Activated naive CD4-positive, alpha-beta T cell treated with Interleukin-2 at 50 U/mL for 16 hours (primary cell): ENCODE data around the gene CREBL2.
"Not testable (repeated sequence)": the region's sequence is repeated elsewhere in the genome, so short reads cannot be mapped to it uniquely, and the experiment has no call there.

Experiments
- DNase-seq: peaks from one replicate; pipeline ENCODE4 v3.0.0-alpha.2; 2020

CREBL2 gene, protein sequence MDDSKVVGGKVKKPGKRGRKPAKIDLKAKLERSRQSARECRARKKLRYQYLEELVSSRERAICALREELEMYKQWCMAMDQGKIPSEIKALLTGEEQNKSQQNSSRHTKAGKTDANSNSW

DNA sequence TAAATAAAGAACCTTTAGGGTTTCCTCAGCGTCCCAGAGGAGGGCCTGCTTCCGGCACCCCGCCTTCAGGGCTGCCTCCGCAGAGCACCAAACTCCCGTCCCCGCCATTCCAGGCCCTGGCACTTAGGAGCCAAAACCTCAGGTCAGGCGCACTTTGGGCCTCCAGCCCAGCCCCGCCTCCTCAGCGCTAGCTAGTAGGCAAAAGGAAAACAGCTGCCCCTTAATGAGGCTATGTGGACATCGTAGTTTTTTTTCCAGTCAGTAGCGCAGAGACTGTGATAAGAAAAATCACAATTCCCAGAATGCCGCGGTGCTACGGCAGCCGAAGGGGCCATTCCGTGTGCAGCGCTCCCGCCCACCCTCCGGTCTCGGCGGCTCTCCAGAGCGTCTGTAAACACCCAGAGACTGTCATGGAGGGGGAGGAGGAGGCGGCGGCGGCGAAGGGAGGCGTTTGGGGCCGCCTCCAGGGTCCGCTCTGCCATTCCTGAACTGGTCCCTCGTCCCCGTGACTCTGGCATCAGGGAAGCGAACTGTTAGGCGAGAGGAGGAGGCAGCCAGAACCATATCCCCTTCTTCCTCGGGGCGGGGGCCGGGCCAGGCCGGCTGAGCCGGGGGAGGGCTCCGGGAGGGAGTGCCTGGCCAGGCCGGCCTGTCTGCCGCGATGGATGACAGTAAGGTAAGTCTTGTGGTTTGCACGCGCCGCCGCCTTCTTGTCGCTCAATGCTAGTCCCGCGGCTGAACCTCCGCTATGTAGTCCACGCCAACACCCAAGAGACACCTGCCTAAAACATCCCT, at the start of gene CREBL2:
CREBL2 (plus strand) TSS at position 365 of the 795 bp plus-strand sequence; CDS start at position 662, 297 bp downstream.
- DNase-seq = peak; percentile 87

DNA sequence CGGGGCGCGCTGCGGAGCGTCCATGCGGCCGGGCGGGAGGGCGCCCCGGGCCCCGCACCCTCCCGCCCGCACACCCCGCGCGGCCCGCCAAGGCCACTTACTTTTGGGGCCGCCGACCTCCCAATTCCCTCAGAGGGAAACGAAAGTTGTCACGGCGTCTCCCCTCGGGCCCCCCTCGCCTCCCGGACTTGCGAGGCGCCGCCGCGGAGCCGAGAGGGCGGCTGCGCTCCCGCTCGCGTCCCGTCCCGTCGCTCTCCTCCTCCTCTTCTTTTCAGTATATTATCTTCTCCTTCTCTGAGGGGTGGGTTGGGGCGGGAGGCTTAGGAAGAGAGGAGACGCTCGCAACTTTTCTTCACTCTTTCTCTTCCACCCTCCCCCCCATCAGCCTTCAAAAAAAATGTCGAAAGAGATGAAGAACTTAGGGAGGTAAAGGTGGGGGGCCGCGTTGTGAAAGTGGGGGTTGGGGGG, 49.6 kb upstream of the CREBL2 start:
- peak; percentile 38 for DNase-seq

DNA sequence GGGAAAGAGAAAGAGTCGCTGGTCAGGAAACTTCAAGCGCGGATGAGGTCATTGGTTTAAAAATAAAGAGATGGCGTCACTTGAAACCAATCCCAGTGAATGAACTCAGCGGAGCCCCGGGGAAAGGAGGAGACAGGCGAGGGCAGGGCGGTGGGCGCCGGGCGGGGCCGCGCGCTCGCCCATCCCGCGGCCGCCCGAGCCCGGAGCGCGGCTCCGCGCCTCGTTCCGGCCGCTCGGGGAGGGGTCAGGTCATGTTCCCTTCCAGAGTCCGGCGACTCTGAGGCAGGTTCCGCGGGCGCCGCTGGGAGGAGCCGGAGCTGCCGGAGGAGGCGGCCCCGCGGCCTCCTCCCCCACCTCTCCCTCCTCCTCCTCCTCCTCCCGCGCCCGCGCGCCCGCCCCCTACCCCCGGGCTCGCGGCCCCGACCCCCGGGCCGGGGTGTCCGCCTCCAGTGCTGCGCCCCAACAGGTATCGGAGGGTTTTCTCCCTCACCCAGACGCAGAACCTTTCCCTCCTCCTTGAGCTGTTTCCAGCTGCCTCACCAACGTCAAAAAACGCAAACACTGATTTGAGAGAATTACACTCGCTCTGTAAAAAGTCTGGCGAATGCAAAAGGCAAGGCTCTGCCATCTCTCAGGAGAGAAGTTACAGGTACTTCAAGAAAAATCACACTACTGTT, 49.0 kb upstream of the CREBL2 start, which contains the start of gene DUSP16:
DUSP16 (minus strand) TSS at position 279 of the 677 bp plus-strand sequence. CDS start 41,765 bp downstream, outside the sequence.
- peak; percentile 72 for DNase-seq

DNA sequence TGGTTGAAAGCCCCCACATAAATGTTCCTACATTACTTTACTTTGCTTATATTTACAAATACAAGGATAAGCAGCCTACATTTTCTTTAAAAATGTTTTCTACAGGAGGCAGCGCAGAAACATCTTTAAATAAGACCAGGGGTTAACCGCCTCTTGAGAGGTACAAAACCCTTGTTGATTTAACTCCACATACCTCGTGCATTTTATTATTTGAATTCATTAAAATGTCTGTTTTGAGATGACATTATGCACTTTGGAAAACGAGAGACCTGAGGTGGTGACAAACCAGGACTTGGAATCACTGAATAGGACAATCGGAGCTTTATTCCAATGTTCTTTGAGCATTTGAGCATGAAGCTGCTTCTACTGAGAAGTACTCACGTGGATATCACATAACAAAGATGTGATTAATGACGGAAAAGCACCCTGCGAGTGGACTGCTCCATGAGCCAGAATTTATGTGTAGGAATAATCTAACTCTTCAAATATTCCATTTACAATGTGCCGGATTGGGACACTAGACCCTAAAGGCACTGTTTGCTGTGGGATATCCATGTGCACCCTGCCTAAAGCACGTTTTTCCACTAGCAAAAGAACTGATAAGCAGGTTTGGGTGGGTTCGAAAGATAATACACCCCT, 48.3 kb upstream of the CREBL2 start:
- no peak for DNase-seq

DNA sequence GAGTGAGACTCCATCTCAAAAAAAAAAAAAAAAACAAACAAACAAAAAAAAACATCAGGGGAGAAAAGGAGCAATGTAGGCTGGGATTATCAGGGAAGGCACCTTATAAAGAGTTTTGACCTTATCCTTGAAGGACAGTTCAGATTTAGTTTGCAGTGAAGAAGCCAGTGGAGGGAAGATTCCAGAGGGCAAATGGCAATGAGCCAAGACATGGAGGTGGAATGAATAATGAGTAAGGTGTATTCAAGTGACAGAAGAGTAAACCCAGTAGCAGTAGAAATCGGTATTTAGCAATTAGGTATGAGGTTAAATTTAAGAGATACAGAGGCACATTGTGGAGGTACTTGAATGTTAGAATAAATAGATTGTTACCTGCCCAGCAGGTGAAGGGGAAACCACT, 46.8 kb upstream of the CREBL2 start:
- no peak for DNase-seq

DNA sequence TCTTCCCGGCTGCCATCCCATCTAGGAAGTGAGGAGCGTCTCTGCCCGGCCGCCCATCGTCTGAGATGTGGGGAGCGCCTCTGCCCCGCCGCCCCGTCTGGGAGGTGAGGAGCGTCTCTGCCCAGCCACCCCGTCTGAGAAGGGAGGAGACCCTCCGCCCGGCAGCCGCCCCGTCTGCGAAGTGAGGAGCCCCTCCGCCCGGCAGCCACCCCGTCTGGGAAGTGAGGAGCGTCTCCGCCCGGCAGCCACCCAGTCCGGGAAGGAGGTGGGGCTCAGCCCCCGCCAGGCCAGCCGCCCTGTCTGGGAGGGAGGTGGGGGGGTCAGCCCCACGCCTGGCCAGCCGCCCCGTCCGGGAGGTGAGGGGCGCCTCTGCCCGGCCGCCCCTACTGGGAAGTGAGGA, 45.7 kb upstream of the CREBL2 start:
- not testable (repeated sequence) for DNase-seq

DNA sequence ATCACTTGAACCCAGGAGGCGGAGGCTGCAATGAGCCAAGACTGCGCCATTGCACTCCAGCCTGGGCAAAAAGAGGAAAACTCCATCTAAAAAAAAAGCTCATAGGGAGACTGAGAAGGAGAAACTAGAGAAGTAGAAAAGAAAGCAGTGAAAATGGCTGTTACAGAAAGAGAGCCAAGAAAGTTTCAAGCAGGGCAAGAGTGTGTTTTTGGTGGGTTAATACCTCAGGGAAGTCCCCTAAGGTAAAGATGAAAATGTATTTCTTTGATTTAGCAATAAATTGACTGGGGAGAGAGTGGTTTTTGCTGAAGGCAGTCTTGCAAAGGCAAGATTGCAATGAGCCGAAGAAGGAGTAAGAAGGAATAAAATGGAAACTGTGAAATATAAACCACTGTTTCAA, 39.0 kb upstream of the CREBL2 start:
- no peak for DNase-seq

DNA sequence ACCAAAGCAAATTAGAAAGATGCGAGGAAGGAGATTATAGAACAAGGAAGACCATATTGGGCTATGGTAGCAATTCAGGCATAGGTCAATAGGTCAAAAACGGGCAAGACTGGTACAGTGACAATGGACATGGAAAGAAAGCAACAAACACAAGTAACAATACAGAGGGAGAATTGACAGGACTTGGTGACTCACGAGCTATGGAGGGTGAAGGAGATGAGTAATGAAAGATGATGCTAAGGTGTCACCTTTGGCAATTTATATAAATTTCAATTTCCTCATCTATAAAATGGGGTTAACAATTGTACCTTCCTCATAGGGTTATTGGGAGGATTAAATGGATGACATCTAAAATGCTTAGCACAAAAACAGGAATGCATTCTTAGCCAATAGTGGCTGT, 33.9 kb upstream of the CREBL2 start:
- no peak for DNase-seq

DNA sequence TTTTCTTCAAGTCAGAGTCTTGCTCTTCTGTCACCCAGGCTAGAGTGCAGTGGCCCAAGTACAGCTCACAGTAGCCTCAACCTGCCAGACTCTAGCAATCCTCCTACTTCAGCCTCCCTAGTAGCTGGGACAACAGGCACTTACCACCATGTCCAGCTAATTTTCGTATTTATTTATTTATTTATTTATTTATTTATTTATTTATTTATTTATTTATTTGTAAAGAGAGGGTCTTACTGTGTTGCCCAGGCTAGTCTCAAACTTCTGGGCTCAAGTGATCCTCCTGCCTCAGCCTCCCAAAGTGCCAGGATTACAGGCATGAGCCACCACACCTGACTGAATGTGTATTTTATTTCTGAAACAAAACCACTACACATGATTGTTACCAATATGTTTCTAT, 31.0 kb upstream of the CREBL2 start:
- DNase-seq = not testable (repeated sequence)

DNA sequence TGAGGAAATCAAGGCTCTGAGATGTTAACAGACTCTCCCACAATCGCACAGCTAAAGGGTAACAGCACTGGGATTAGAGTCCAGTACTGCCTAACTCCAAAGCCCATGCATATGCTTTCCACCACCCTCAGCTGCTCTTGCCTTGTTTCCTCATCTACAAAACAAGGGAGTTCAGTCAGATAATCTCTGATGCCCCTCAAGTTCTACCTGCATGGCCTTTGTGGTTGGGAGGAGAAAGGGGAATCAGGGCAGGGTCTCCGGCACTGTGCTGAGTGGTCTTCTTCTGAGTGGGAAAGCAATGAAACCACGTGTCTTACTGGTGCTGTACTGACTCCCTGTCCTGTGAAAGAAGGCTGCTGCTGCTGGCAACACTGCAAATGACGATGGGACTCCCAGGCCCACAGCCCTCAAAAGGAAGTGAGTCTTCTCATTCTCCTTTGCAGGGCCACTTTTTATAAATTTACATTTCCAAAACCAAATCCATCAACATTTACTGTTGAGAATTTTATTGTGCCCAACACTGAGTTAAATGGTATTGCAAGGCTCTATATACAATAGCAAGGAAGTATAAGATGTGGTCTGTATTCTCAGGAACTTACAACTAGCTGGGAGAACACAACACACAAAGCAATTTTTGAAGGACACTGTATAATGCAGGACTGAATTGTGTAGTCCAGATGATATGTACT, 29.3 kb upstream of the CREBL2 start:
- DNase-seq = no peak

DNA sequence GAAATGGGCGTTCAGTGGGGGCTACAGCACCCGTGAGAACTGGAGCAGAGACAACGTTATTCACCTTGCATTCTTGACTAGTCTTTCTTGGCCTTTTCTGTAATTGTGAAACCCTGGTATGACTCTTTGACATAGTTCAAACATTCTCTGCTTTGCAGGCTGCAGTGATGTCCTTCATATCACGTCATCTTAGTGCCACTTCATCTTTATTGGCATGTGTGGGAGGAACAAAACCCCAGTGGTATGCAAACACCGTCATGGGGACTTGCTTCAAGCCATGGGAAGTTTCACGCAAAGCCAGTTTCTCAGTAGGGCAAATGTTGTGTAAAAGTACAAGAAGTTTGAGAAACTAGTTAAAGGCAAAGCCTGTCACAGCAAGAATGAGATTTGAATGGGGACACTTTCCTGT, 28.8 kb upstream of the CREBL2 start:
- DNase-seq = peak; percentile 54

DNA sequence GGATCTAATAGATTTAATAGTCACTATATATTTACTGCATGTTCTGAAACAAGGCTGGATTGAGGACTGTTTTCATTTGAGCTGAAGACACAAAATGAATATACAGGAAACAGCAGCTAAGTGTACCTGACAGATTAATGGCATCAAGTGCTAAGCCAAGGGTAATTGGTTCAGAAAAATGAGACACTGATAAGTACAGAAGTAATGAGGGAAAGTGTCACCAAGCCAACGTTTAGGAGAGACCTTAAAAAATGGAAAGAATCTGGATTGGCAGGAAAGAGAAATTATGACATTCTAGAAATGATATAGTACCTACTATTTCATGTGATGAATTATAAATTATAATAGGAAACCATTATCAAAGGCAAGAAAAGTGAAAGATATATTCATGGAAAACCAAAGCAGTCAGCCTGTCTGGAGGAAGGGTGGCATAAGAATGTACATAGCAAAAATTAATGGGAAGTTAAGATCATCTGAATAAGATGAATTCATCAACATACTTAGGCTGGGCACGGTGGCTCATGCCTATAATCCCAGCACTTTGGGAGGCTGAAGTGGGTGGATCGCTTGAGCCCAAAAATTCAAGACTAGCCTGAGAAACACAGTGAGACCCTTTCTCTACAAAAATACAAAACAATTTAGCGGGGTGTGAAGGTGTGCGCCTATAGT, 28.0 kb upstream of the CREBL2 start:
- DNase-seq = no peak

DNA sequence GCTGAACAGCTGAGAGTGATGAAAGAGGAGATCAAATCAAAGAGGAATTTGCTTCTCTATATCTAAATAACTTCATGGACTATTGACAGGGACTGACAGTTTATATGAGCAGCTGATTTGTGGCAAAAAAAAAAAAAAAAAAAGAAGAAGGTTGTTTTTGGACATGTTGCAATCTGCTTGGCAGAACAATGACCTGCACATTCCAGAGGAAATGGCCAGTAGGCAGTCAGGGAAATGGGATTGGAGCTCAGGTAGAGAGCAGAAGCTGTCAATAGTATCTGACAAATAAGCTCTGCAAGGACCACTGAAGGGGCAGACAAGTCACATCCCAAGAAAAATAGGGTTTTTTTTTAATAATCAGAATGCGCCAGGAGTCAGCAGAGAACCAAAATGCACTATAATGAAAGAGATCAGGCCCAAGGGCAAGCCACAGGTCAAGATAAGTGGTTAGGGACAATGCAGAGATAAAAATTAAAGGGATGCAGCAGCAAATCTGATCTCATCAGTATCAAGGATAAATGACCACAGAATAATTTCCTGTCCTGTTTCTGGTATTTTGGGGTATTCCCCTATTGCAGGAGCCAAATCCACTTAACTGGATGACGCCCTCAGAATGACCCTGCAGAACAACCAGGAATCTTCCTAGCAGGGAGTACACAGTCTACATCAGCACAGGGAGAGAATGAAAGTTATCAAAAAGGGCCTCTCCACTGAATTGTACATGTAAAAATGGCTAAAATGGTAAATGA, 26.4 kb upstream of the CREBL2 start:
- no peak for DNase-seq

DNA sequence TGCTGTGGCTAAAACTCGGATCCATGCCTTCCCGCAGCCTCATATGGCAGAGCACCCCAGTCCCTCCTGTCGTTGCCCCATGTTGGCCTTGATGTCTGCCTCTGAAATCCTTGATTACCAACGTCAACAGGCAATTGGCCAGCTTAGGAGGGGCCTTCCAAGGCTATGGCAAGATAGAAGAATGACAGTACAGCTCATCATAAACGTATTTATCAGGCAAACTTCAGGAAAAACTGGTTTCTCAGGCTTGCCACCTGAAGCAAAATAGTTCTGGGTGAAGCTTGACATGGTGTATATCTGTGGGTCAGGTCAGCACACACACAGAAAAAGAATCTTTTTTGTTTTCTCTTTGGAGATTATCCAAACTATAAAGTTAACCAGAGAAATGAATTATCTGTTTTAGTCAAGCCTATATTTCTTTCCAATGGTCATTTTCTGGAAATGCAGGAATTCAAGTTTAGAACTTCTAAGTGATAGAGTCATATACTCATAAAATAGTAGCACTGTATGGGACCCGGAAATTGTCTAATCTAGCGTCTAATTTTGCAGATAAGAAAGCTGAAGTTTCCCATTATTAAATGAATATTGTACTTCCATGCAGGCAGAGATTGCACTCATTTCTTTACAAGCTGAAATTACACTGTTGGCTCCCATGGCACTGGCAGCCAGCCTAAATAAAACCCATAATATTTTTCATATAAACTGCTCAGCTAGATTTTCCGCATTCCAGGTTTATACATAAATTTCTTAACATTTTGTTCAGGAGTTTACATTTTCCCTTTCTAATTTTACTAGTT, 24.6 kb upstream of the CREBL2 start:
- DNase-seq = no peak

DNA sequence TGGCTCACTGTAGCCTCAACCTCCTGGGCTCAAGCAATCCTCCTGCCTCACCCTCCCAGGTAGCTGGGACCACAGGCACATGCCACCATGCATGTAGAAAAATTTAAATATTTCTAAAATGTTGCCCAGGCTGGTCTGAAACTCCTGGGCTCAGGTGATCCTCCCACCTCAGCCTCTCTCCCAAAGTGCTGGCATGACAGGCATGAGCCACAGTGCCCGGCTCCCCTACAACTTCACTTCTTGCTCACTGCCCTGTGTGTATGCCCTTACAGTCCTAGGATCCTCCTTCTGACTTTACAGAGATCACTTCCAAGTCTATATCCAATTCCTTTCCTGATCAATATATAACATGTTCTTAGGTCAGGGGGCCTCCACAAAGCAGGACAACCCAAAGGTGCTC, 23.8 kb upstream of the CREBL2 start:
- DNase-seq = no peak

DNA sequence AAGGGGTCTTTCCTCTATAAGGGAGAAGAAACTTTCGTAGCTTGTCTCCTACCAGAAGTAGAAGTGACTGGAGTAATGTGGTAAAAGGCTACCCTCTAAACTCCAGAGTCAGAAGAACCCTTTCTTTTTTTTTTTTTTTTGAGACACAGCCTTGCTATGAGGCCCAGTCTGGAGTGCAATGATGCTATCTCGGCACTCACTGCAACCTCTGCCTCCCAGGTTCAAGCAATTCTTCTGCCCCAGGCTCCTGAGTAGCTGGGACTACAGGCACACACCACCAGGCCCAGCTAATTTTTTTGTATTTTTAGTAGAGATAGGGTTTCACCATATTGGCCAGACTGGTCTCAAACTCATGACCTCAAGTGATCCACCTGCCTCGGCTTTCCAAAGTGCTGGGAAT, 23.2 kb upstream of the CREBL2 start:
- not testable (repeated sequence) for DNase-seq

DNA sequence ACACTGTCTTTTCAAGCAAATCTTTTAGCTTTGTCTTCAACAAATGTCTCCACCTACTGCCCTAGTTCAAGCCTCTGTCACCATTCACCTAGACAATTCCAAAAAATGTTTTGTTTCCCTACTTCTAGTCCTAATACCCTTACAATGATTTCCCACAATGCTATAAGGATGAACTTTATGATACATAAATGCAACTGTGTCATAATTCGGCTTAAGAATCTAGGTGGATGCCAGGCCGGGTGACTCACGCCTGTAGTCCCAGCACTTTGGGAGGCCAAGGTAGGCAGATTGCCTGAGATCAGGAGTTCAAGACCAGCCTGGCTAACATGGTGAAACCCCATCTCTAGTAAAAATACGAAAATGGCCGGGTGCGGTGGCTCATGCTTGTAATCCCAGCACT, 20.7 kb upstream of the CREBL2 start:
- DNase-seq = no peak

DNA sequence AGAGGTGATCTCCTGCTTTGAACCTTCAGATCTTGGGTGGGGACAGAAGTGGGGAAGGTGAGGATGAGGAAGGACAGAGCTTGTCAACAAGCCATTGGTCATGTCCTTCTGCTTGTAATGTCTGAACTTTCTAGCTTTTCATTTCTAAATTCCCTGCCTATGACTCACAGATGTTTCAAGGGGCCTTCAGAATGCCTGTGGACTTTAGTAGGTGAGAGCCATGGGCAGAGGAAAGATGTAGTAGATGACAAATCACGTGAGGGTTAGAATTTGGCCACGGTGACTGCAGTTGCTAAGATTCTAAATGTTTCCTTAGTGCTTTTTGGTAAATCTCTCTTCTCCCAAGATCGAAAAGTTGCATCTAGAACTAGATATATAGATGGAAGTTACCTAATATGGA, 18.7 kb upstream of the CREBL2 start:
- DNase-seq = no peak

DNA sequence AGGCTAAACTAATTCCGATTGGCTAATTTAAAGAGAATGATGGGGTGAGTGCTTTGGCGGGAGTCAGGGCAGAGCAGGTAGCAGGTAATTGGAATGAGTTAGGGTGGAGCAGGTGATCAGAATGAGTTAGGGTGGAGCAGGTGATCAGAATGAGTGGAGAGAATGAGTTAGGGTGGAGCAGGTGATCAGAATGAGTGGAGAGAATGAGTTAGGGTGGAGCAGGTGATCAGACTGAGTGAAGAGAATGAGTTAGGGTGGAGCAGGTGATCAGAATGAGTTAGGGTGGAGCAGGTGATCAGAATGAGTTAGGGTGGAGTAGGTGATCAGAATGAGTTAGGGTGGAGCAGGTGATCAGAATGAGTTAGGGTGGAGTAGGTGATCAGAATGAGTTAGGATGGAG, 15.7 kb upstream of the CREBL2 start:
- not testable (repeated sequence) for DNase-seq

DNA sequence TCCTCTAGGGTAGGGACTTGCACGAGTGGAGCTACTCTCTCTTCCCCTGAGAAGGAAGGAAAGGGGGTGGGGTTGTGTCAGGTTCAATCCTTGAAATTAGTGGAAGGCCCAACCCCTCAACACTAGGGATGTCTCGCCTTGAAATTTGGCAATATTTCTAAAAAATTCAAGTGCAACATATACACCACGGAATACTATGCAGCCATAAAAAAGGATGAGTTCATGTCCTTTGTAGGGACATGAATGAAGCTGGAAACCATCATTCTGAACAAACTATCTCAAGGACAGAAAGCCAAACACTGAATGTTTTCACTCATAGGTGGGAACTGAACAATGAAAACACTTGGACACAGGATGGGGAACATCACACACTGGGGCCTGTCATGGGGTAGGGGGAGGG, 15.1 kb upstream of the CREBL2 start:
- DNase-seq = not testable (repeated sequence)

DNA sequence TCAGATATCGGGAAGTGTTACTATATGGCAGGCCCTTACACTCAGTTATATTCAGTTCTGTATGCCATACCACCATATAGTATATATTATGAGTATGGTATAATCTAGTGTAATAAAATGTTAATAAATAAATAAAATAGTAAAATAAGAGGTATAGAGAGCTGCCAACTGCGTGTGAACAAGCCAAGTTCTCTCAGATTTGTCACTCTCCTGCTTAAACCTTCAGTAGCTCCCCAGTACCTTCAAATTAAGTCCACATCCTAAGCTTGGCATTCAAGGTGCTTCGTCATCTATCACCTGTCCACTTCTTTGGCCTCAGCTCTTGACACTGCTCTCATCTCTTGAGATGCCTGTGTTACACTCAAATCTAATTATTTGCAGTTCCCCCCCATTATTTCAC, 12.8 kb upstream of the CREBL2 start:
- no peak for DNase-seq
